ENCODE data around the gene PCGF2. TPM values are rescaled to one million over a fixed set of nuclear protein-coding genes. Genes with fewer than 3 reads are reported as not detected.

Gene PCGF2
- total RNA-seq, 2 experiments from 2014 or later = 1.6 to 1.7 TPM

DNA sequence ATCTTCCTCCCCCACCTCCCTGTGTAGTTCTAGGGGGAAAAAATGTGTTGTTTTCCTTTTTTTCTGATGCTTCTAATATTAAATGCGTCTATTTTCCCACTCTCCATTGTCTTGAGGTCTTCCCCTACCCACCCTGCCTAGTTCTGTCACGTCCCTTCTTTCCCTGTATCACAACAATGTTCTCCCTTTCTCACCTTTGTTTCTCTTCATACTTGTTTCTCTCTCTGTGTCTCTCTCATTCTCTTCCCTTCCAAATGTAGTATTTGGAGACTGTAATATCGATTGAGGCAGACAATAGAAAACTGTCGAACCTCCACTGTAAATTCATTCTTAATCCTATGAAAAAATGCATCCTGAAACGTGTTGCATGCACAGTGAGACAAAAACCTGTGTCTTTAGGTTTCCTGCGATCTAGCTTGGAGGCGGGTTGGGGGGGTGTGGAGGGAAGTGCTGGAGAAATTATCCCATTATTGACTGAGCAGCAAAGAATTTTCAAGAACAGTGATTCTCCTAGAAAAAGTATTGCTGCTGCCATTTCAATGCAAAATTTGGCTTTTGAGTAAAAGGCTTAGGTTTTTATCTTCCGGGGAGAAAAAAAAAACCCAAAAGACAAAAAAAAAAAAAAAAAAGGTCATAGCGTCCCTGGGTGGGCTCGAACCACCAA is 3.1 kb upstream of the PCGF2 start:
- ChIA-PET POLR2A (interaction anchor here (0.7 to 1.5 kb wide), 5 partner anchors 13 to 102 kb away, joined by 3 to 4 read pairs (median 3); partner anchors contain the start of gene RPL23), CTCF (interaction anchor here (0.7 to 2.8 kb wide), 9 partner anchors 16 to 192 kb away, joined by 3 to 20 read pairs (median 5); partner anchors contain the start of gene EPOP)
- Mint-ChIP-seq H3K27me3 (peaks cover 30% of the 10 kb centered on the region), H3K4me3 (peak overlapping the region; percentile 93), H3K36me3 (ENCODE audit: low read depth) (peaks cover 27% of the 10 kb centered on the region), H3K27ac (peak overlapping the region; percentile 99), H3K4me1 (peaks cover 46% of the 10 kb centered on the region), H3K9me3 (ENCODE audit: low read depth) (no peaks in the 10 kb centered on the region)
- DNase-seq (no peak), ATAC-seq (no peak)
- intact Hi-C loops (cut with DNase I, micrococcal nuclease) = loop anchor here in 1 of 2 experiments (1.0 to 5.0 kb wide), 5 partner anchors 16 to 403 kb away; partner anchors contain the start of genes LASP1 and RPL23

DNA sequence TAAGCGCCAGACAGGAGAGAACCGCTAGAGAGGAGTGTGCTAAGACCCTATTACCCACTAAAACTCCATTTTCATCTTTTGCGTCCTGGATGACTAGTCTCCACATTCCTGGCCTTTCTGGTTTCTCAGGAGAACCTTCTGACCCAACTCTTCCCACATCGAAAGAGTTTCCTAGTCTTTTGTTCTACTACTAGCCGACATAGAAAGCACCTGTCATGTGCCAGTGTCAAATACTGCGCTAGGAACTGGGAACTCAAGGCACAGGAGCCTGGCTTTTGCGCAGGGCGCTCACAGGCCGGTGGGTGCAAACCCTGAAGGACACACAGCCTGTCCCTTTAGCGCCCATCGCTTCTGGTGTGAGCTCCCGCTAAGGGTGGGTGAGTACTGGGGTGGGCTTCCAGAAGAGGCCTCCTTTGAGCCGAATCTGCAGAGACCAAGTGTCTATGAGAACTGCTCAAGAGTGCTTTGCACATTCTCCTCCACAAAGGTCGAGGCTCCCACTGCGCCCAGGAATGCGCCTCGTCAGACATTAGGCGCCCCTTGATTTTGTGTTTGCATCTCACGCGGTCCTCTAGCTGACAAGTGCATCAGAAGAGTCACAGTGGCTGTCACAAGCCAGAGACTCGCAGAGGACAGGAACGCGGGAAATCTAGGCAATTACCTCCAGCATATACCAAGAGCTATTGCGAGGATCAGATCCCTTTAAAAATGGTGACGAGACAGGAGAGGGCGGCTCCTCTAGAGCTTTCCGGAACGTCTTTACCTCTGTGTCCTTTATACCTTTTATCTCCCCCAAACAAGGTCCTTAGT is 2.4 kb upstream of the PCGF2 start:
- peaks cover 34% of the 10 kb centered on the region for H3K27me3 Mint-ChIP-seq
- ChIA-PET POLR2A (interaction anchor here (0.7 kb wide), 1 partner anchor 49 kb away, joined by 3 read pairs; no protein-coding TSS in a partner anchor), CTCF (interaction anchor here (0.7 to 2.8 kb wide), 4 partner anchors 21 to 192 kb away, joined by 3 to 20 read pairs (median 7); partner anchors contain the start of gene EPOP)
- peaks cover 47% of the 10 kb centered on the region for H3K4me1 Mint-ChIP-seq
- intact Hi-C loops (cut with DNase I, micrococcal nuclease) = loop anchor here in 1 of 2 experiments (1.0 to 5.0 kb wide), 5 partner anchors 16 to 404 kb away; partner anchors contain the start of genes LASP1 and RPL23
- DNase-seq = peak; percentile 45
- no peak for ATAC-seq
- H3K9me3 Mint-ChIP-seq (ENCODE audit: low read depth) = no peaks in the 10 kb centered on the region
- peak overlapping the region; percentile 93 for H3K4me3 Mint-ChIP-seq
- peak overlapping the region; percentile 99 for H3K27ac Mint-ChIP-seq
- H3K36me3 Mint-ChIP-seq (ENCODE audit: low read depth) = peaks cover 20% of the 10 kb centered on the region

DNA sequence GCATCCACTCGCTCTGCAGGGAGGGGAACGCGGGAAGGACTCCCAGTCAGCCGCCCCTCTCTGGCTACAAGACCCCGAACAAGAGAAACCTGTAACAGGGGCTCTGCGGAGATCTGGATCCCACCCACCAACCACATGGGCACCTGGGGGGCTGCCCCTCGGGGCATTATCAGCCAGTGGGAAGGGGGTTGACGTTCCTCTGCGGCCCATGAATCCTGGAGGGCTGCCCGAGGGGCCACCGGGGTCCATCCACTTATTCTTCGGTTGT is 1.8 kb upstream of the PCGF2 start:
- ChIA-PET POLR2A (no interaction called here), CTCF (interaction anchor here (2.8 kb wide), 1 partner anchor 74 kb away, joined by 20 read pairs; the partner anchor contains the start of gene EPOP)
- intact Hi-C loops (cut with DNase I, micrococcal nuclease) = loop anchor here in 1 of 2 experiments (2.0 to 5.0 kb wide), 4 partner anchors 15 to 193 kb away; partner anchors contain the start of genes LASP1 and RPL23
- Mint-ChIP-seq H3K27me3 (peaks cover 34% of the 10 kb centered on the region), H3K27ac (no peak overlapping the region), H3K4me3 (peak overlapping the region; percentile 93), H3K9me3 (ENCODE audit: low read depth) (no peaks in the 10 kb centered on the region), H3K4me1 (peaks cover 47% of the 10 kb centered on the region), H3K36me3 (ENCODE audit: low read depth) (peaks cover 19% of the 10 kb centered on the region)
- DNase-seq (no peak), ATAC-seq (no peak)

DNA sequence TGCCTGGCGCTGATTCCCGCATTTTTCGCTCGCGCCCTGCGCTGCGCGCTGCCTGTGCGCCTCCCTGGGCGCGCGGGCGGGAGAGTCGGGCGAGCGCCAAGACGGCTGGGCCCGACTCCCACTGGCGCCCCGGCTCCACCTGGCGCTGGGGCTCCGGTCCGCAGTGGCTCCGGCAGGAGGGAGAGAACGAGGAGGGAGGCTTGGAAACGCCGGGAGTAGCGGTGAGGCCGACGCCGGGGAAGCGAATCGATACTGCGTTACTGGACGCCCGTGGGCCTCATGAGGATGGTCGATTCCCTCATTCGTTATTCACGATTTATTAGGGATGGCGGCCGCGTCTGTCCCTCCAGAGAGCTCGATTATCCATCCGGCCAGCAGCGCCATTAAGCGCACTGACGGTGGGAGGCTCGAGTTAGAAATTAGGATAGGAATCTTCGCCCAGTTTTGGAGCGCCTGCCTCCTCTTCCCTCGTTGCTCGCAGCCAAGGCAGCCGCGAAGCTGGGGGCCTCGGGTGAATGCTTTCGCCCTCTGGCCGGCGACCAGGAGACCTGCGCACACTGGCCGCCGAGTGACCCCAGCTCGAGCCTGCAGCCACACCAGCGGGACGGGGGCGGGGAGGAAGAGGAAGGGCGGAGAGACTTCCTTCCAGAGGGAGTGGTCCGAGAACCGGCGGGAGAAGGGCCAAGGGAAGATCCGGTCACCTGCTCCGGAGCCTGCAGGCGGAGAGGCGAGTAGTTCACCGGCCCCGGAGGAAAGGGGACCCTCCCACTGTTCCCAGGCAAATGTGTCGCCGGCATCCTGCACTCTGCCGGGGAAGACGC is 1.3 kb upstream of the PCGF2 start:
- DNase-seq = peak; percentile 33
- H3K36me3 Mint-ChIP-seq (ENCODE audit: low read depth) = peaks cover 16% of the 10 kb centered on the region
- ChIA-PET POLR2A (no interaction called here), CTCF (no interaction called here)
- intact Hi-C loops (cut with DNase I, micrococcal nuclease) = loop anchor here in 1 of 2 experiments (2.0 to 5.0 kb wide), 4 partner anchors 15 to 192 kb away; partner anchors contain the start of genes LASP1 and RPL23
- no peak overlapping the region for H3K27ac Mint-ChIP-seq
- H3K4me3 Mint-ChIP-seq = peak overlapping the region; percentile 93
- ATAC-seq = no peak
- H3K27me3 Mint-ChIP-seq = peaks cover 36% of the 10 kb centered on the region
- no peaks in the 10 kb centered on the region for H3K9me3 Mint-ChIP-seq (ENCODE audit: low read depth)
- peaks cover 44% of the 10 kb centered on the region for H3K4me1 Mint-ChIP-seq

DNA sequence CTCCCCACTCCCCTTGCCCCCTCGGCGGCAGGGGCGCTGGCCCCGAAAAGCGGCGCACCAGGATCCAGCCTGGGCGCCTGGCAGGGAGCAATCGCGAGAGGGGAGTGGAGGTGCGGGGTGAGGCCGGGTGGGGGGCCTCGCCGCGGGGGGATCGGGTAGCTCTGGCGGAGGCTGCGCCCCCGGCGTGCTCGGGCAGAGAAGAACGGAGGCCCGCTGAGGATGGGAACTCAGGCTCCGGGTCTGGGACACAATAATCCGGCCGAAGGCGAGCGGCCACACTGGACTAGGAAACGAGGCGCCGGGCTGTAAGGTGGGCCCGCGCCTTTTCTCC is 721 bp upstream of the PCGF2 start:
- H3K27ac Mint-ChIP-seq = no peak overlapping the region
- H3K4me1 Mint-ChIP-seq = peaks cover 38% of the 10 kb centered on the region
- intact Hi-C loops (cut with DNase I, micrococcal nuclease) = no loop called here
- CTCF ChIA-PET = no interaction called here
- POLR2A ChIA-PET = no interaction called here
- DNase-seq = no peak
- H3K27me3 Mint-ChIP-seq = peaks cover 36% of the 10 kb centered on the region
- H3K36me3 Mint-ChIP-seq (ENCODE audit: low read depth) = peaks cover 13% of the 10 kb centered on the region
- peak overlapping the region; percentile 93 for H3K4me3 Mint-ChIP-seq
- ATAC-seq = no peak
- no peaks in the 10 kb centered on the region for H3K9me3 Mint-ChIP-seq (ENCODE audit: low read depth)

DNA sequence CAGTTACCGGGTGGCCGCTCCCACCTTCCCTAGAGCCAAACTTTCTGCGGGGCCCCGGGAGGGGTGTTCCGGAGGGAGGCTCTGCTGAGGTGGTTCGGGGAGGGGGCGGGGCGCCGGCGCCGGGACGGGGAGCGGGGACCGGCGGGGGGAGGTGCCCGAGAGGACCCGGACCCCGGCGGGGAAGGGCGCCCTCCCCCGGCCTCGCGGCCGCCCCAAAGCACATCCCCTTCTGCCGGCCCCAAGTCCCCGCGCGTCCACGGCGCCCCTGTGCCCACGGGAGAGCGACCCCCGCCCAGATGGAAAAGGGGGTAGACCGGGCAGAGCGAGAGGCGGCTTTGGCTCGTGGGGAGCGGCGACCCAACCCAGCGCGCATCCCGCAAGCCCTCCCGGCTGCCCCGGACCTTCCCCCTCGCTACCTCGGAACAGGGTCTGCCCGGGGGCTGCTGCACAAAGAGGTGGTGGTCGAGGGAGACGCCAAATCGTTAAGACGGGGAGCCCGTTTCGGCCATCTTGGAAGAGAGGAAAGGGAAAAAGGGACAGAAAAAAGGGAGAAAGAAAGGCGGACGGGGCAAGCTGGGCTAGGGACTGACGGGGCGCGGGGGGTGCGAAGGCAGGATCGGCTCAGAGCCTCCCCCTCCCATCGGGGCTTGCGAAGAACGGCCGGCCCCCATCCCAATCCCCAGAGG is 530 bp downstream of the PCGF2 start:
- intact Hi-C loops (cut with DNase I, micrococcal nuclease) = loop anchor here in 1 of 2 experiments (1.0 kb wide), 1 partner anchor 17 kb away; the partner anchor contains the start of gene CISD3
- Mint-ChIP-seq H3K27ac (no peak overlapping the region), H3K36me3 (ENCODE audit: low read depth) (peaks cover 4% of the 10 kb centered on the region), H3K27me3 (peaks cover 36% of the 10 kb centered on the region), H3K4me1 (peaks cover 33% of the 10 kb centered on the region), H3K9me3 (ENCODE audit: low read depth) (no peaks in the 10 kb centered on the region), H3K4me3 (peak overlapping the region; percentile 64)
- DNase-seq (peak; percentile 52), ATAC-seq (no peak)
- ChIA-PET CTCF (no interaction called here), POLR2A (interaction anchor here (0.7 kb wide), 1 partner anchor 147 kb away, joined by 3 read pairs; no protein-coding TSS in a partner anchor)

DNA sequence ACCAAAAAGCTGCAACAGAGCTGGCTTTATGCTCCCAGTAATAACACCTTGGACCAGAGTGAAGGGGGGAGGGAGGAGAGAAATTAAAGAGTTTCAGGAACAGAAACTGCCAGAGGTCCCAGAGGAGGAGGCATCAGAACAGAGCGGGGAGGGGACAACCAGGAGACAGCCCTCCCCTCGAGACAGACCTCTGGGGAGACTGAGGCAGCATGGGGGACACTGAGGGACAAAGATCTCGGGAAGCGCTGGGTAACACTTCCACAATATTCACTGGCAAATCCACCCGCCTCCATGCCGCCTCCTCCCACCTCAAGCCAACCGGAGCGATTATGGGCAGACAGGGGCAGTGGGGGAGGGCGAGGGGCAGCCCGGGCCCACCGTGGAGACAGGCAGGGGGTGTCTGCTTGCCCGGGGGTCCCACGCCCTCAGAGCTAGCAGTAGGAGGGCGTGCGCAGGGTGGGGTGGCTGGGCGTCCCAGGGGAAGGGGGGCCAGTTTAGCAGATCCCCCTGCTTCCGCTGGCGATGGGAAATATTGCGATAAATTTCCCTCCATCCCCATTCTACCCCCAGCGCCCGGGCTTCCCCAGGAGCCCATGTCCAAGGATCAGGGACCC is 1.2 kb downstream of the PCGF2 start:
- POLR2A ChIA-PET = no interaction called here
- CTCF ChIA-PET = interaction anchor here (1.4 to 1.6 kb wide), 2 partner anchors 11 to 16 kb away, joined by 7 to 8 read pairs; no protein-coding TSS in a partner anchor
- Mint-ChIP-seq H3K27me3 (peaks cover 36% of the 10 kb centered on the region), H3K9me3 (ENCODE audit: low read depth) (no peaks in the 10 kb centered on the region), H3K4me1 (peaks cover 31% of the 10 kb centered on the region), H3K36me3 (ENCODE audit: low read depth) (peaks cover 3% of the 10 kb centered on the region), H3K4me3 (peak overlapping the region; percentile 28), H3K27ac (no peak overlapping the region)
- intact Hi-C loops (cut with DNase I, micrococcal nuclease) = loop anchor here in 1 of 2 experiments (1.0 kb wide), 1 partner anchor 17 kb away; the partner anchor contains the start of gene CISD3
- DNase-seq (no peak), ATAC-seq (no peak)

DNA sequence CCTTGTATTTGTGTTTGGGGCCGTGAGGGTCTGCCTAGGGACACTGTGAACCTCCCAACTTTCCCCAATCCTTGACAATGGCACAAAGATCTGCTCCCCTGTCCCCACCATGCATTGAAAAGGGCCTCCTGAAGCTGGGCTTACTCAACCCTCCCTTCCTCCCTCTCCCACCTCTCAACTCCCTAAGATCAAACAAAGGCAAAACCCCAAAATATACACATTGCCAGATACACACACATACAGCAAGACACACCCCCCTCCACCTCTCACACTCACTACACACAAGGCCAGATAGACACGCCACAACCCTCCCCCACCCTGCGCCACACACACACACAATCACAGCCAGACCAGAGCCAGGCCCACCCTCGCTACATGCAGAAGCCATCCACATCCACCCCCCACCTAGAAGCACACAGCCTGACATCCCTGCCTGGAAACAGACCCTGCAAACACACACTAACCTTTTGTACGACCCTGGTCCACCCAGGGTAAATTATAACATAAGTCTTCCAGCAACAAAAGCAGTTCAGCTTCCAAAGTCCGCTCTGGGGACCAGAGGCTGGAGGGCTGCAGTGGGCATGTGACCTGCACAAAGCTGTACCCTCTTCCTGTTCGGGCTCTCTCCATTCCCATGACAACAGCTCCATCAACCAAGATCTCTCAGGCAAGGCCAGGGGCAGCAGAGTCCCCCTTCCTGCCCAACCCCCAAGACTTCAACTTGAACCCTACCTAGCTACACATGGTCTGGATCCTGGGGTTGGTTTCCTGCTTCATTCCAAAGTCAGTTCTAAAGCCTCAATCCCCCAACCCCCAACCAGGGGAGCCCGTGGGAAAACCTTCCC is 1.9 kb downstream of the PCGF2 start:
- intact Hi-C loops (cut with DNase I, micrococcal nuclease) = no loop called here
- DNase-seq (no peak), ATAC-seq (no peak)
- ChIA-PET POLR2A (interaction anchor here (0.7 kb wide), 1 partner anchor 45 kb away, joined by 3 read pairs; no protein-coding TSS in a partner anchor), CTCF (interaction anchor here (1.2 to 1.6 kb wide), 3 partner anchors 11 to 69 kb away, joined by 4 to 8 read pairs (median 7); no protein-coding TSS in a partner anchor)
- no peaks in the 10 kb centered on the region for H3K36me3 Mint-ChIP-seq (ENCODE audit: low read depth)
- peak overlapping the region; percentile 28 for H3K4me3 Mint-ChIP-seq
- peaks cover 25% of the 10 kb centered on the region for H3K4me1 Mint-ChIP-seq
- H3K9me3 Mint-ChIP-seq (ENCODE audit: low read depth) = no peaks in the 10 kb centered on the region
- H3K27ac Mint-ChIP-seq = no peak overlapping the region
- peaks cover 34% of the 10 kb centered on the region for H3K27me3 Mint-ChIP-seq

DNA sequence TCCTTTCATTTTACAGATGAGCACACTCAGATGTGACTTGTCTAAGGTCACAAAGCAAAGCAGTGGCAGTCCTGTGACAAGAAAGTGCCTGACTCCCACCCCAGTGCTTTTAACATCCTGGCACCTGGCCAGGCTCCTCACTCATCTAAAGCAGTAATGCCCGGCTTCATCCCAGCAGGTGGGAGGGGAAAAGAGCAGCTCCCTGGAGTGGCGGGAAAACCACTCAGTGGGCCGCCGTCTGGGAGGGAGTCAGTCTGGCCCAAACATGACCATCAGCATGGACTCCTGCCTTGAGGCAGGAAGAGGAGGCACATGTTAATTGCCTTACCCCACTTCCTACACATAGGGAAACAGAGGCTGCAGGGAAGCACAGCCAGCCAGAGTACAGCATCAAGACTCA is 2.6 kb downstream of the PCGF2 start:
- ChIA-PET CTCF (interaction anchor here (1.2 to 1.6 kb wide), 3 partner anchors 10 to 68 kb away, joined by 4 to 8 read pairs (median 7); no protein-coding TSS in a partner anchor), POLR2A (interaction anchor here (0.7 kb wide), 2 partner anchors 44 to 91 kb away, joined by 3 to 5 read pairs; no protein-coding TSS in a partner anchor)
- Mint-ChIP-seq H3K27me3 (peaks cover 28% of the 10 kb centered on the region), H3K4me3 (no peak overlapping the region), H3K9me3 (ENCODE audit: low read depth) (no peaks in the 10 kb centered on the region), H3K36me3 (ENCODE audit: low read depth) (no peaks in the 10 kb centered on the region), H3K27ac (no peak overlapping the region), H3K4me1 (peaks cover 19% of the 10 kb centered on the region)
- no peak for ATAC-seq
- no peak for DNase-seq
- intact Hi-C loops (cut with DNase I, micrococcal nuclease) = no loop called here
